ENCODE measurements around the gene MANF.
"Not testable (repeated sequence)": the region's sequence is repeated elsewhere in the genome, so short reads cannot be mapped to it uniquely, and the experiment has no call there.

Gene MANF

GRCh38 chr3:51384726-51385473, at the start of gene MANF:
TSS of gene MANF (plus strand) at chr3:51385291. CDS start at chr3:51385343, 52 bp downstream.
- DNase-seq (ENCODE audit: low read depth): peak; percentile 91

DNA sequence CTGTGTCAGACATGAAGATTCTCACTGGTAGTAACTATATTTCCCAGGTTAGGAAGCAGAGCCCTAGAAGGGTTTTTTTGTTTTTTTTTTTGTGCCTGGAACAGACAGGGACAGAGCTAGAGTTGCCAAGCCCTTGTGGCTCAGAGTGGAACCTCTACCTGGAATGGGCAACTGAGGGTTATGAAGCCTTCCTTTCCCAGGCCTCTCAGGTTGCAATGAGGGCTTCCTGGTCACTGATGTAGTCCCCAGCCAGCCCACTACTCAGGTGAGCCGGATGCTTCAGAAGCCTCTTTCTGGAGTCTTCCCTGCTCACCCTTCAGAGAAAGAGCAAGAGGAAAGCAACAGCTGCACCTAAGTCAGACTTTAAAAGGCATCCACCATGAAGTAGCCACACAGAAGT, 48.8 kb upstream of the MANF start:
- no peak for DNase-seq (ENCODE audit: low read depth)

DNA sequence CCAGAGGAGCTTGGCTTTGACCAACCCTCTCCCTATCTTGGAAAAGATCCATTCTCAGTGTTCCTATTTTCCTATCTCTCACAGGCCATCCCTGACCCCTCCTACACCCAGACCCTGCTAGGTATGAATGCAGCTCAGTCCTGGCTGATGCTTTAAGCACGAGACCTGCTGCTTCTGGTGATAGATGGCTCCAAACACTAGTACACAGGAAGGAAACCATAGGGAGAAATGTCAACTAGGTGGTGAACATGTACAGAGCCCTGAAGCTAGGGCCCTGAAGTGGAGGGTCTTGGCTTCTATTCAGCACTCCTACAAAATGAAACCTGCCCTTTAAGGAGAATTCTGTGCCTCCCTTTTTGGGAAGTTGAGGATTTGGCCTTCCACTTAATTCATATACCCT, 47.4 kb upstream of the MANF start:
- no peak for DNase-seq (ENCODE audit: low read depth)

GRCh38 chr3:51338632-51339031, 46.5 kb upstream of the MANF start:
- DNase-seq (ENCODE audit: low read depth): no peak

- DNase-seq (ENCODE audit: low read depth): peak; percentile 78
These were observed 44.9 kb upstream of the MANF start for GRCh38 chr3:51340013-51340829.

DNA sequence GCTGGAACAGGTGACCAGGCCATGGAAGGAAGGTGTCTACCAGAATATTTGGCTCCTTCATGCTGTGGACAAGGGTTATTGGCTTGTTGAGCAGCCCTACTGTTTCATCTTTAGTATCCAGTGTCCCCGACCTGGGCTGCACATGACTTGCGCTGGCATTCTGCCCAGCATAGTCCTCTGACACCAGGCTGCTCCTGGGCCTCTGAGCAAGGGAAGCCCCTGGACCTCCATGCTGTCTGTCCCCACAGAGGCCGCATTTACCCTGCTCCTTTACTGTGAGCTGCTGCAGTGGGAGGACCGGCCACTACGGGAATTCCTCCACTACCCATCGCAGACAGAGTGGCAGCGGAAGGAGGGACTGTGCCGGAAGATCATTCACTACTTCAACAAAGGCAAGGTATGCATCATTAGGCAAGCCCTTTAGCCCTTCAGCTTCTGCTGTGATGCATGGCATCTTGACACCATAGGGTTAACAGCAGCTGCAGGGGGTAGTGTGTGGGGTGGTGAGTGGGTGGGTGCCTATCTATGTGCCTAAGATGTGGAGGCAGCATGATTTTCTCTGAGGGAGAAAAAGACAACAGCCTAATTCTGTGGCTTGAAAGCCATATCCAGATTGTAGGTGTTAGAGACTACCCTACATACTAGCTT, 44.0 kb upstream of the MANF start:
- no peak for DNase-seq (ENCODE audit: low read depth)

GRCh38 chr3:51343918-51344687, 41.0 kb upstream of the MANF start:
- peak; percentile 42 for DNase-seq (ENCODE audit: low read depth)

GRCh38 chr3:51350751-51351150, 34.3 kb upstream of the MANF start:
- no peak for DNase-seq (ENCODE audit: low read depth)

GRCh38 chr3:51353131-51353530, 32.0 kb upstream of the MANF start:
- no peak for DNase-seq (ENCODE audit: low read depth)

GRCh38 chr3:51353691-51354090, 31.4 kb upstream of the MANF start:
- no peak for DNase-seq (ENCODE audit: low read depth)

- no peak for DNase-seq (ENCODE audit: low read depth)
These were observed 30.9 kb upstream of the MANF start for GRCh38 chr3:51354172-51354571.

DNA sequence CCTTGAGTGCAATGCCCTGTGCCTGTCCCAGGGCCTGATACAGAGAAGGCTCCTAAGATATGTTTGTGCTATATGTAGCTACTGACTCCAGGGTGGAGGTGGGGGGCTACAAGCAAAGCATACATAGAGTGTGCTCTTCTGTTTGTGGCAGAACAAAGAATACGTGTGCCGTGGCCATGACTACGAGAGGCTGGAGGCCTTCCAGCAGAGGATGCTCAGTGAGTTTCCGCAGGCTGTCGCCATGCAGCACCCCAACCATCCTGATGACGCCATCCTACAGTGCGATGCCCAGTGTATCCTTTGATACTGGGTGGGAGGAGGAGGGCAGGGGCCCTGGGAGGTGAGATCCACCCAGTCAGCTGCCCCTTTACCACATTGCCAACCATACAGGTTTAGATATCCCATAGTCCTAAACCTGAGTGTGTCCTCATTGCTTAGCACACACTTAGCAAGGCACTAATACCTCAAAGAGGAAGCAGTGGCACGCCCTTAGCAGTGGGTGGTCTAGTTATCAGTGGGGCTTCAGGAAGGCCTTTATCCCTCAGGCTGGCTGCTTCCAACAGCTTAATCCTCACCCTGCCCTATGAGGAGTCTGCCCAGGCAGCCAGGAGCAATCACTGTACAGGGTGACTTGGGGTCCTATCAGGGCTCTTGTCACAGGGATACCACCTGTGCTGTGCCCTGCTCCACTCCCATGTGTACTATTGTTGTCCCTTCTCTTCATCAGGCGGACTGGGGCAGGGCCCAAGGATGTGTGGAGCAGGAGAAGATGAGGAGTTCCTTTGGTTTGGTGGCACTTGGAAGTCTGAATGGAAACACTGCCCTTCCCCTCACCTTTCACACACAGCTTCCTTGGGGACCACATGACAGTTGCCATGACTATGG, 30.1 kb upstream of the MANF start:
- no peak for DNase-seq (ENCODE audit: low read depth)

GRCh38 chr3:51355891-51356578, 29.1 kb upstream of the MANF start:
- DNase-seq (ENCODE audit: low read depth): no peak

- no peak for DNase-seq (ENCODE audit: low read depth)
These were observed 27.2 kb upstream of the MANF start for GRCh38 chr3:51357856-51358255.

GRCh38 chr3:51358981-51359380, 26.1 kb upstream of the MANF start:
- no peak for DNase-seq (ENCODE audit: low read depth)

- no peak for DNase-seq (ENCODE audit: low read depth)
These were observed 24.3 kb upstream of the MANF start for GRCh38 chr3:51360806-51361205.

DNA sequence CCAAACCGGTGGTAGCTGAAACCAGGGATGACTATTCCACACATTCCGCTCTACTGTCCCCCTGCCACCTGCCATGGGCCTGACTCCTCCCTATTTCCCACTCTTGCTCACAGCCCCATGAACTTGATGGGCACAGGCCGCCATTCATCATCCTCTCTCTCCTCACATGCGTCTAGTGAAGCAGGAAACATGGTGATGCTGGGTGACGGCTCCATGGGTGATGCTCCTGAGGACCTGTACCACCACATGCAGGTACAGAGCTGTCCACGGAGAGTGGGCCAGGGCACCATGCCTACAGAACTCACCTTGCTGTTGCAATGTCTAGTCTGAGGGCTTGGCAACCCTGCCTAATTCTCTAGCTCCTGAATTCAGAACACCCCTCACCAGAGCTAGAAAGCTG, 23.3 kb upstream of the MANF start:
- no peak for DNase-seq (ENCODE audit: low read depth)

GRCh38 chr3:51362476-51362875, 22.6 kb upstream of the MANF start:
- DNase-seq (ENCODE audit: low read depth): no peak

GRCh38 chr3:51368276-51368675, 16.8 kb upstream of the MANF start:
- not testable (repeated sequence) for DNase-seq (ENCODE audit: low read depth)

GRCh38 chr3:51371943-51372557, 13.0 kb upstream of the MANF start:
- peak; percentile 55 for DNase-seq (ENCODE audit: low read depth)

Measured in non-pigmented ciliary epithelial cell (primary cell).